ENCODE data around the gene ETFA. TPM values are rescaled to one million over a fixed set of nuclear protein-coding genes. Genes with fewer than 3 reads are reported as not detected.

Gene ETFA
- total and polyA plus RNA-seq, 2 donors, result 83.5 to 116 TPM

DNA sequence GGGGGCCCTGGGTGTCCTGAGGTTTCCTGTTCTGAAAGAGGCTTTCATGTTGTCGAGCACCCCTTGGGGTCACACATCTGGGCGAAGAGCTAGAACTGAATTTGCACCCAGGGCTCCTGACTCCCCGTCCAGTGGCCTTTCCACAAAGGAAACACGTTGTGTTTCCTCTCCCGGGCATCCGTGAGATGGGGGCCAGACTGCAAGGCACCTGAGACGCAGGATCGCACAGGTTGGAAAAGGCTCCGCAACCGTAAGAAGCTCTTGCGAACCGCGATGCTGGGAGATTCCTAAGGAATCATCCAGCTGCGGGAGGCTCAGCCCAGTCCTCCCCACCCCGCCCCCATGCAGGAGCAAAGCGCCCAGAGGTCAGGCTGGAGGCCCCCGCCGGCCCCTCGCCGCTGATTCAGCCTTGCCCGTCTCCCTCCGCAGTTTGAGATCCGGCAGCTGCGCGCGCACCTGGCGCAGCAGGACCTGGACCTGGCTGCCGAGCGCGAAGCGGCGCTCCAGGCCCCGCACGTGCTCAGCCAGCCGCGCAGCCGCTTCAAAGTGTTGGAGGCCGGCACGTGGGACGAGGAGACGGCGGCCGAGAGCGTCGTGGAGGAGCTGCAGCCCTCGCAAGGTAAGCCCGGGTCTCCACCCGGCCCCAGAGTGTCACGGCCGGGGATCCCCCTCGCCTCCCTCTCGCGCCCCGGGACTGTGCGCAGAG lies 119.6 kb downstream of the ETFA start:
- WGBS, result 60% methylated on average over 55 of the region's 55 CpGs
- Histone ChIP-seq H3K36me3 (ENCODE audit: control insufficient read depth in 2 of 2, insufficient read depth in 2 of 2, low read length in 1 of 2) (no peaks in the 10 kb centered on the region), H3K27ac (ENCODE audit: low read depth in 1 of 2, low read length in 1 of 2) (no peak overlapping the region), H3K27me3 (ENCODE audit: control insufficient read depth in 2 of 2, insufficient read depth in 1 of 2, low read length in 1 of 2) (peaks cover 2 to 38% of the 10 kb centered on the region in 2 donors), H3K4me3 (ENCODE audit: low read length in 2 of 2) (no peak overlapping the region), H3K4me1 (ENCODE audit: control insufficient read depth in 2 of 2, insufficient read depth in 2 of 2, low read length in 2 of 2) (peaks cover 0 to 13% of the 10 kb centered on the region in 2 donors), H3K9me3 (ENCODE audit: control insufficient read depth in 2 of 2, insufficient read depth in 1 of 2, low read length in 1 of 2) (no peaks in the 10 kb centered on the region)
- peak in 2 of 9 donors; percentile 12 to 21 for DNase-seq (ENCODE audit: low read depth in 6 of 9, low spot score in 9 of 9)

DNA sequence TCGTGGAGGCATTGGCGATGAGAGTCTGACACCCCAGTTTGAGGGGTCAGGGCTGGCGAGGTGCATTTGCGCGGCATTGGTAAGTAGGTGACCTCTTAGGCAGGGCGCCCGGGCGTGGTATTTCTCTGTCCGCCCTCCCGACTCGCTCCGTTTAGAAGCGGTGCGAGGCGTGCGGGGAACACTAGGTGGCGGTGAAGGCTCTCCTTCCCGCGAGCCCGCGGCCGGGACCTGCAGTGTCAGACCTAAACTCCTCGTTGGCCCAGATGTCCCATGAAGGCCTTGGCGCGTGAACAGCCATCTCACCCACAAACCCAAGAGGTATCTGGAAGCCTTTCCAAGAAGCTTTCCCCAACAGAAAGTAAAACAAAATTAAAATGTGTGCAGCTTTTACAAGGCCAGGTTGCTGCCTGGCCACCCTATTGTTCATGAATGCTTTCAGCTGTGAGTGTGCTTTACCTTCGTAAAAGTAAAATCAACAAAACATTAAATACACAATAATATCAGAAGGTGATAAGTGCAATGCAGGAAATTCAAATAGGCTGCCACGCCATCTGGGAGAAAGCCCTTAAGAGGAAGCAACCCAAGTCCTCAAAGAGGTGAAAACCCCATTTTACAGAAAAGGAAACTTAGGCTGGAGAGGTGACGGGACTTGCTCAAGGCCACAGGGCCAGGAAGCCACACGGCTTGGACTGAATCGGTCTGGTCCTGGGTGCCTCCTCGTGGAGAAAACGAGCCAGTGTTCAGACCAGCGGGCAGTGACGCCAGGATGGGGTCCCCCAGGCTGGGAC lies 120.3 kb downstream of the ETFA start:
- no peak overlapping the region for H3K4me3 ChIP-seq (ENCODE audit: low read length in 2 of 2)
- no peaks in the 10 kb centered on the region for H3K36me3 ChIP-seq (ENCODE audit: control insufficient read depth in 2 of 2, insufficient read depth in 2 of 2, low read length in 1 of 2)
- DNase-seq (ENCODE audit: low read depth in 6 of 9, low spot score in 9 of 9), result peak; percentile 16 to 70 (median 44)
- H3K4me1 ChIP-seq (ENCODE audit: control insufficient read depth in 2 of 2, insufficient read depth in 2 of 2, low read length in 2 of 2), result peaks cover 0 to 6% of the 10 kb centered on the region in 2 donors
- WGBS, result 19% methylated on average over 34 of the region's 34 CpGs
- peaks cover 2 to 38% of the 10 kb centered on the region in 2 donors for H3K27me3 ChIP-seq (ENCODE audit: control insufficient read depth in 2 of 2, insufficient read depth in 1 of 2, low read length in 1 of 2)
- H3K27ac ChIP-seq (ENCODE audit: low read depth in 1 of 2, low read length in 1 of 2), result no peak overlapping the region
- no peaks in the 10 kb centered on the region for H3K9me3 ChIP-seq (ENCODE audit: control insufficient read depth in 2 of 2, insufficient read depth in 1 of 2, low read length in 1 of 2)

DNA sequence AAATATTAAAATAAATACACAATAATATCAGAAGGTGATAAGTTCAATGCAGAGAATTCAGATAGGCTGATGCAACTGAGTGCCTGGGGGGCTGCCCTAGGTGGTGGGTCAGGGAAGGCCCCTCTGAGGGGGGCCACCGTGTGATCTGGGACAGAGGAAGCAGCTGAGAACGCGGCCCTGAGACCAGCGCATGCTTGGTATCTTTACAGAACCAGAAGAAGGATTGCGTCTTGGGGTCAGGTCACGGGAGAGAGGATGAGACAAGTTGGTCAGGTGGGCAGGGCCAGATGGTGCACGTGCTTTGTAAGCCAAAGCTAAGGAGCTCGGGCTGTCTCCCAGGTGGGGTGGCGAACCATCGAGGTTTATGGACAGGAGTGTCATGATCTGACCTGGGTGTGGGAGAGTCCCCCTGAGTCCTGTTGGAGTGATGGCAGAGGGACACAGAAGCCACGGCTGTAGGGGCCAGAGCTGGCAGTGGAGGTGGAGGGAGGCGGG lies 121.2 kb downstream of the ETFA start:
- 64% methylated on average over 12 of the region's 12 CpGs for WGBS
- no peak for DNase-seq (ENCODE audit: low read depth in 6 of 9, low spot score in 9 of 9)
- Histone ChIP-seq H3K4me1 (ENCODE audit: control insufficient read depth in 2 of 2, insufficient read depth in 2 of 2, low read length in 2 of 2) (peaks cover 0 to 5% of the 10 kb centered on the region in 2 donors), H3K9me3 (ENCODE audit: control insufficient read depth in 2 of 2, insufficient read depth in 1 of 2, low read length in 1 of 2) (no peaks in the 10 kb centered on the region), H3K27me3 (ENCODE audit: control insufficient read depth in 2 of 2, insufficient read depth in 1 of 2, low read length in 1 of 2) (peaks cover 2 to 38% of the 10 kb centered on the region in 2 donors), H3K27ac (ENCODE audit: low read depth in 1 of 2, low read length in 1 of 2) (no peak overlapping the region), H3K36me3 (ENCODE audit: control insufficient read depth in 2 of 2, insufficient read depth in 2 of 2, low read length in 1 of 2) (no peaks in the 10 kb centered on the region), H3K4me3 (ENCODE audit: low read length in 2 of 2) (no peak overlapping the region)

DNA sequence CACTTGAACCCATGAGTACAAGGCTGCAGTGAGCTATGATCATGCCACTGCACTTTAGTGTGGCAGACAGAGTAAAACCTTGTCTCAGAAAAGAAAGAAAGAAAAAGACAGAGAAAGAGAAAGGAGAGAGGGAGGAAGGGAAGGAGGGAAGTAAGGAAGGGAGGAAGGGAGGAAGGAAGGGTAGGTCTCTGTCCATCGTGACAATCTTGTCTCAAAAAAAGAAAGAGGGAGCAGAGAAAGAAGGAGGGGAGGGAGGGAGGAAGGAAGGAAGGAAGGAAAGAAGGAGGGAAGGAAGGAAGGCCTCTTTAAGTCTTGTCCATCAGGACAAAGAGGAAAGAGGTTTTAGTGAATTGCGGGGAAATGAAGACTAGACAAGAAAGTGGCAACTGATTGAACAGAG lies 122.2 kb downstream of the ETFA start:
- no peak overlapping the region for H3K4me3 ChIP-seq (ENCODE audit: low read length in 2 of 2)
- no peaks in the 10 kb centered on the region for H3K9me3 ChIP-seq (ENCODE audit: control insufficient read depth in 2 of 2, insufficient read depth in 1 of 2, low read length in 1 of 2)
- H3K27me3 ChIP-seq (ENCODE audit: control insufficient read depth in 2 of 2, insufficient read depth in 1 of 2, low read length in 1 of 2), result peaks cover 2 to 38% of the 10 kb centered on the region in 2 donors
- 51% methylated on average over 2 of the region's 2 CpGs for WGBS
- no peak for DNase-seq (ENCODE audit: low read depth in 6 of 9, low spot score in 9 of 9)
- H3K4me1 ChIP-seq (ENCODE audit: control insufficient read depth in 2 of 2, insufficient read depth in 2 of 2, low read length in 2 of 2), result peaks cover 0 to 5% of the 10 kb centered on the region in 2 donors
- no peaks in the 10 kb centered on the region for H3K36me3 ChIP-seq (ENCODE audit: control insufficient read depth in 2 of 2, insufficient read depth in 2 of 2, low read length in 1 of 2)
- H3K27ac ChIP-seq (ENCODE audit: low read depth in 1 of 2, low read length in 1 of 2), result no peak overlapping the region

DNA sequence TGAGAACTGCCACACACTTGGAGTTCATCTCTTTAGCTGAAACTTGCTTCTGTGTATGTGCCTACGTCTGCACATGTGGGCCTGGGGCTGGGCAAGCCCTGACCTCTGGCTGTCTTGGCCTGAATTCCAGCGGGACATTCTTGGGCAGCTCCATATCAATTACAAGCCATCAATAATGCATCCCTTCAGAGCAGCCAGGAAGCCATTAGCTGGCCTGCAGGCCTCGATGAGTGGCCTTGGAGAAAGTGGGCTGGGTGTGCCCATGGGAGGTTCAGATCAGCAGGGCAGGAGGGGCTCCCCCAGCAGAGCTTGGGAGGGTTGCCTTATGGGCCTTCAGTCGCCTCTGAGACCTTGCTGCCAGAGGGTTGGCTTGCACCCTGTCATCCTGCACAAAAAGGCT lies 124.1 kb downstream of the ETFA start:
- no peak for DNase-seq (ENCODE audit: low read depth in 6 of 9, low spot score in 9 of 9)
- Histone ChIP-seq H3K9me3 (ENCODE audit: control insufficient read depth in 2 of 2, insufficient read depth in 1 of 2, low read length in 1 of 2) (no peaks in the 10 kb centered on the region), H3K27me3 (ENCODE audit: control insufficient read depth in 2 of 2, insufficient read depth in 1 of 2, low read length in 1 of 2) (peaks cover 2 to 33% of the 10 kb centered on the region in 2 donors), H3K27ac (ENCODE audit: low read depth in 1 of 2, low read length in 1 of 2) (no peak overlapping the region), H3K36me3 (ENCODE audit: control insufficient read depth in 2 of 2, insufficient read depth in 2 of 2, low read length in 1 of 2) (no peaks in the 10 kb centered on the region), H3K4me1 (ENCODE audit: control insufficient read depth in 2 of 2, insufficient read depth in 2 of 2, low read length in 2 of 2) (peaks cover 0 to 5% of the 10 kb centered on the region in 2 donors), H3K4me3 (ENCODE audit: low read length in 2 of 2) (no peak overlapping the region)
- WGBS, result 91% methylated on average over 4 of the region's 4 CpGs

DNA sequence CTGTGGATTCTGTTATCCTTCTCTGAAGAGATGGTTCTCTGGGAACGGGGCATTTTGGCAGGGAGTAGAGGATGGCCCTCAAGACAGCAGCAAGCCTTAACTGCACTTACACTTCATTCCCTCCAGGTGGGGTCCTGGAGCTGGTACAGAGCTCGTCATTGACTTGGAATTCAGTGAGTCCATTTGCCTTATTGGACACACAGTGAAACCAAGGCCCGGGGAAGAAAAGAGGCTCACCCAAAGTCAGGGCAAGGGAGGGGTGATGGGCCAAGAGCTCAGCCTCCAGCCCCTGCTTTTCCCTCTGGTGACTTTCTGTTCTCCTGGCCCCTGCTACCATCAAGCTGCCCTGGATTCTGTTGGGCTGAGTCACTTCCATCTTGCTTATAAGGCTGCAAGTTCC lies 125.6 kb downstream of the ETFA start:
- Histone ChIP-seq H3K9me3 (ENCODE audit: control insufficient read depth in 2 of 2, insufficient read depth in 1 of 2, low read length in 1 of 2) (no peaks in the 10 kb centered on the region), H3K4me3 (ENCODE audit: low read length in 2 of 2) (no peak overlapping the region), H3K36me3 (ENCODE audit: control insufficient read depth in 2 of 2, insufficient read depth in 2 of 2, low read length in 1 of 2) (no peaks in the 10 kb centered on the region), H3K4me1 (ENCODE audit: control insufficient read depth in 2 of 2, insufficient read depth in 2 of 2, low read length in 2 of 2) (no peaks in the 10 kb centered on the region), H3K27ac (ENCODE audit: low read depth in 1 of 2, low read length in 1 of 2) (no peak overlapping the region), H3K27me3 (ENCODE audit: control insufficient read depth in 2 of 2, insufficient read depth in 1 of 2, low read length in 1 of 2) (peaks cover 2 to 19% of the 10 kb centered on the region in 2 donors)
- 71% methylated on average over 3 of the region's 3 CpGs for WGBS
- peak in 3 of 9 donors; percentile 13 to 27 (median 18) for DNase-seq (ENCODE audit: low read depth in 6 of 9, low spot score in 9 of 9)

DNA sequence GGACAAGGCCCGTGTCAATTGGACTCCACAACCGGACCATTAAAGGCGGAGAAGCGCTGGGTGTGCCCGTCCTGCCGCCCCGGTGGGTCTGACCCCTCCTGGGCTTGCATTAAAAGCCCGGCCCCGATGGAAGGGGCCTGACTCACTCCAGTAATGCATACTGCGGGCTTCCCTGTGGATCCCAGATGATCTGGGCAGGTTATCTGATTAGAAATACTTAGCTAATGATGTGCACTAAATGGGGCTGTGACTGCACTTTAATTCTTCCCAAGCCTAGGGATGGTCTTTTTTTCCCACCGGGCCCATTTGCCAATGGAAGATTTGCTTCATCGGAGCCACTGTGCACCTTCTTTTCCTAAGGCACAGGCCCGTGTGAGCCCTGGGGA lies 126.6 kb downstream of the ETFA start:
- Histone ChIP-seq H3K4me3 (ENCODE audit: low read length in 2 of 2) (no peak overlapping the region), H3K4me1 (ENCODE audit: control insufficient read depth in 2 of 2, insufficient read depth in 2 of 2, low read length in 2 of 2) (no peaks in the 10 kb centered on the region), H3K9me3 (ENCODE audit: control insufficient read depth in 2 of 2, insufficient read depth in 1 of 2, low read length in 1 of 2) (no peaks in the 10 kb centered on the region), H3K36me3 (ENCODE audit: control insufficient read depth in 2 of 2, insufficient read depth in 2 of 2, low read length in 1 of 2) (no peaks in the 10 kb centered on the region), H3K27ac (ENCODE audit: low read depth in 1 of 2, low read length in 1 of 2) (no peak overlapping the region), H3K27me3 (ENCODE audit: control insufficient read depth in 2 of 2, insufficient read depth in 1 of 2, low read length in 1 of 2) (peaks cover under 1 to 8% of the 10 kb centered on the region in 2 donors)
- WGBS, result 92% methylated on average over 13 of the region's 13 CpGs
- no peak for DNase-seq (ENCODE audit: low read depth in 6 of 9, low spot score in 9 of 9)

DNA sequence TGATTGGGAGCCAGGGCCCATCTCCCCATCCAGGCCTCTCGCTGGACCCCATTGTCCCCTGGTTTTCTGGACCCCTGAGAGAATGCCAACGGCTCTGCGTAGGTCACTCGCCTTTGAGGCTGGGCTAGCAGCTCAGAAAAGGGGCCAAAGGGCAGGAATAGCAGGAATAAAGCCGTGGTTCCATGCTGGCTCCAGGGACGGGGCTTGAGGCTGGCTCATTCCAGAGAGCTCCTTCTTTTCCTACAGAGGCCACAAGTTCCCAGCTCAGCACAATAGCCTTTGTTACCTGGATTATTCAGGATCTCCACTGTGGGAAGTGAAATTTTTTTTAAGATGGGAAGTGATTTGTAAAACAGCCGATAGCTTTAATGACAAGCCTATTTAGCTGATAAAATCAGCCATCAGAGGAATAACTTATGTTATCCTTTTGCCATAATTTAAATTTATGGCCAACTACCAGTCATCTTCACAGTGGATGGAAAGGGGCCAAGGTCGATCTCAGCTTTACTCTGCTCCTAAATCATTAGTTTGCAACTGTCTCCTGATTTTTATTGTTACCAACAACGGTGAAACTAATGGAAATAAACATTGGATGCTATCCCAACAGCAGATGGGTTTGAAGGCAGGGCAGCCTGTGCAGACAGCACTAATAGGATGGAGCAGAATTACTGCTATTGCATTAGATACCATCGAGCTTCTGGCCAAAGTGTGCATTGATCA lies 127.2 kb downstream of the ETFA start:
- no peak for DNase-seq (ENCODE audit: low read depth in 6 of 9, low spot score in 9 of 9)
- H3K9me3 ChIP-seq (ENCODE audit: control insufficient read depth in 2 of 2, insufficient read depth in 1 of 2, low read length in 1 of 2), result no peaks in the 10 kb centered on the region
- no peak overlapping the region for H3K27ac ChIP-seq (ENCODE audit: low read depth in 1 of 2, low read length in 1 of 2)
- no peaks in the 10 kb centered on the region for H3K4me1 ChIP-seq (ENCODE audit: control insufficient read depth in 2 of 2, insufficient read depth in 2 of 2, low read length in 2 of 2)
- no peaks in the 10 kb centered on the region for H3K36me3 ChIP-seq (ENCODE audit: control insufficient read depth in 2 of 2, insufficient read depth in 2 of 2, low read length in 1 of 2)
- peaks cover 0 to 8% of the 10 kb centered on the region in 2 donors for H3K27me3 ChIP-seq (ENCODE audit: control insufficient read depth in 2 of 2, insufficient read depth in 1 of 2, low read length in 1 of 2)
- WGBS, result 86% methylated on average over 10 of the region's 10 CpGs
- no peak overlapping the region for H3K4me3 ChIP-seq (ENCODE audit: low read length in 2 of 2)
